Bronchial epithelial cell (primary cell): ENCODE data around the gene TANC1. TPM values are rescaled to one million over a fixed set of nuclear protein-coding genes. Genes with fewer than 3 reads are reported as not detected.

Experiments
- DNase-seq: peaks from one replicate; pipeline ENCODE4 v3.0.0-alpha.2; 2010; ENCODE audit warnings: low read depth
- FAIRE-seq: peaks from 2 replicates; lab custom pipeline; 2011; peaks lifted over from hg19 to GRCh38; lab: Jason Lieb, UNC
- H3K27me3 ChIP-seq: 2 replicates; pipeline ENCODE4 v1.5.1; 2011; ENCODE audit warnings: low read length; ENCODE audit not compliant: control insufficient read depth, insufficient read depth
- H3K36me3 ChIP-seq: 2 replicates; pipeline ENCODE4 v1.5.1; 2011; ENCODE audit warnings: low read length; ENCODE audit not compliant: control insufficient read depth, insufficient read depth
- H3K4me3 ChIP-seq: 2 replicates; pipeline ENCODE4 v1.5.1; 2011; ENCODE audit warnings: mild to moderate bottlenecking, low read depth, low read length, control low read depth
- CTCF ChIP-seq: IDR thresholded peaks from 2 replicates; pipeline ENCODE4 v1.5.1; 2011; ENCODE audit warnings: mild to moderate bottlenecking, moderate library complexity, low read length, control low read depth, inconsistent platforms; ENCODE audit not compliant: insufficient read depth, severe bottlenecking
- total RNA-seq: library from RNA; depleted of rRNA; stranded (reverse); fragments of >200 nt; gene quantifications from 2 replicates; pipeline ENCODE4 v1.2.1, GENCODE V29; 2014

Gene TANC1
- total RNA-seq, 1 donor from 2014 or later, result 29.5 TPM

- FAIRE-seq (no peak), DNase-seq (no peak)
- no peak overlapping the region for H3K4me3 ChIP-seq
- H3K36me3 ChIP-seq, result no peaks in the 10 kb centered on the region
- H3K27me3 ChIP-seq, result no peaks in the 10 kb centered on the region
- TF ChIP-seq CTCF, result no peak
Observed at GRCh38 chr2:159133797-159134196, 165.4 kb downstream of the TANC1 start.

GRCh38 chr2:159134979-159135378 is 166.5 kb downstream of the TANC1 start:
- no peaks in the 10 kb centered on the region for H3K27me3 ChIP-seq
- FAIRE-seq (no peak), DNase-seq (no peak)
- no peaks in the 10 kb centered on the region for H3K36me3 ChIP-seq
- H3K4me3 ChIP-seq, result no peak overlapping the region
- no peak for TF ChIP-seq CTCF

- Histone ChIP-seq H3K4me3 (no peak overlapping the region), H3K36me3 (peaks cover under 1% of the 10 kb centered on the region), H3K27me3 (no peaks in the 10 kb centered on the region)
- no peak for FAIRE-seq
- no peak for DNase-seq
- TF ChIP-seq CTCF, result no peak
Observed at GRCh38 chr2:159136391-159136790, 168.0 kb downstream of the TANC1 start.

- FAIRE-seq, result peak; percentile 70
- Histone ChIP-seq H3K36me3 (peaks cover 2% of the 10 kb centered on the region), H3K27me3 (no peaks in the 10 kb centered on the region), H3K4me3 (no peak overlapping the region)
- no peak for TF ChIP-seq CTCF
- no peak for DNase-seq
Observed at GRCh38 chr2:159137511-159138241, 169.2 kb downstream of the TANC1 start.

- Histone ChIP-seq H3K27me3 (no peaks in the 10 kb centered on the region), H3K4me3 (no peak overlapping the region), H3K36me3 (peaks cover 2% of the 10 kb centered on the region)
- TF ChIP-seq CTCF, result no peak
- DNase-seq, result no peak
- no peak for FAIRE-seq
Observed at GRCh38 chr2:159138642-159139182, 170.3 kb downstream of the TANC1 start.
